Stimulated activated CD4-positive, alpha-beta T cell treated with anti-CD3 and anti-CD28 coated beads, Interleukin-1b, Interleukin-23, amount 100 ng/mL, for 48 hours (primary cell): ENCODE results near the gene IL5.

ENCODE experiments used
- DNase-seq: peaks from one replicate; pipeline ENCODE4 v3.0.0-alpha.2; 2020

IL5 gene

GRCh38 chr5:132498152-132498551, 45.2 kb downstream of the IL5 start:
- DNase-seq: no peak

- DNase-seq: no peak
These were observed 45.8 kb downstream of the IL5 start for GRCh38 chr5:132497488-132497997.

GRCh38 chr5:132496631-132497487, 46.5 kb downstream of the IL5 start:
- peak; percentile 51 for DNase-seq

- DNase-seq: peak; percentile 90
These were observed 47.1 kb downstream of the IL5 start for GRCh38 chr5:132496191-132496630.

- DNase-seq: peak; percentile 82
These were observed 47.6 kb downstream of the IL5 start for GRCh38 chr5:132495667-132496190.

- no peak for DNase-seq
These were observed 49.5 kb downstream of the IL5 start for GRCh38 chr5:132493821-132494220.

- DNase-seq: no peak
These were observed 50.1 kb downstream of the IL5 start for GRCh38 chr5:132493241-132493640.

- DNase-seq: no peak
These were observed 50.8 kb downstream of the IL5 start for GRCh38 chr5:132492386-132493125.
